ENCODE results near the gene RIMS4. TPM values are rescaled to one million over a fixed set of nuclear protein-coding genes. Genes with fewer than 3 reads are reported as not detected.

The RIMS4 gene
- total and polyA plus RNA-seq, 9 donors, result 0.95 to 17.2 (median 3.4) TPM

- Histone ChIP-seq H3K4me1 (ENCODE audit: insufficient read depth) (peaks cover 10% of the 10 kb centered on the region), H3K27ac (peak overlapping the region in 1 of 2 donors; percentile 13), H3K27me3 (no peaks in the 10 kb centered on the region), H3K4me3 (no peak overlapping the region), H3K36me3 (no peaks in the 10 kb centered on the region), H3K9me3 (no peaks in the 10 kb centered on the region)
- TF ChIP-seq CTCF (IDR thresholded peaks at IDR 0.05) (no peak), EP300 (IDR thresholded peaks at IDR 0.05) (no peak), POLR2A (IDR thresholded peaks at IDR 0.05) (no peak)
- intact Hi-C loops (cut with DNase I), result no loop called here
- 80 to 82% (median 82%) methylated on average over 2 of the region's 2 CpGs for WGBS, 3 donors
- no peak for DNase-seq
Observed at GRCh38 chr20:44727651-44728050, 82.7 kb downstream of the RIMS4 start.

- H3K27ac ChIP-seq, result no peak overlapping the region
- peak in 2 of 5 donors; percentile 23 to 36 for DNase-seq
- 91 to 92% (median 92%) methylated on average over 11 of the region's 11 CpGs for WGBS, 3 donors
- H3K4me3 ChIP-seq, result no peak overlapping the region
- intact Hi-C loops (cut with DNase I), result no loop called here
- TF ChIP-seq EP300 (IDR thresholded peaks at IDR 0.05), result no peak
- TF ChIP-seq POLR2A (IDR thresholded peaks at IDR 0.05), result no peak
- TF ChIP-seq CTCF (IDR thresholded peaks at IDR 0.05), result no peak
- no peaks in the 10 kb centered on the region for H3K9me3 ChIP-seq
- H3K36me3 ChIP-seq, result no peaks in the 10 kb centered on the region
- H3K4me1 ChIP-seq (ENCODE audit: insufficient read depth), result peaks cover 12% of the 10 kb centered on the region
- no peaks in the 10 kb centered on the region for H3K27me3 ChIP-seq
Observed at GRCh38 chr20:44727039-44727438, 83.3 kb downstream of the RIMS4 start.

GRCh38 chr20:44725837-44726236, 84.5 kb downstream of the RIMS4 start:
- no peak for DNase-seq
- Histone ChIP-seq H3K27ac (no peak overlapping the region), H3K27me3 (no peaks in the 10 kb centered on the region), H3K4me1 (ENCODE audit: insufficient read depth) (peaks cover 12% of the 10 kb centered on the region), H3K36me3 (no peaks in the 10 kb centered on the region), H3K4me3 (no peak overlapping the region), H3K9me3 (no peaks in the 10 kb centered on the region)
- WGBS, 3 donors, result 77 to 85% (median 82%) methylated on average over 5 of the region's 5 CpGs
- intact Hi-C loops (cut with DNase I), result no loop called here
- TF ChIP-seq POLR2A (IDR thresholded peaks at IDR 0.05) (no peak), CTCF (IDR thresholded peaks at IDR 0.05) (no peak), EP300 (IDR thresholded peaks at IDR 0.05) (no peak)

- peak overlapping the region in 1 of 2 donors; percentile 0 for H3K27ac ChIP-seq
- H3K36me3 ChIP-seq, result no peaks in the 10 kb centered on the region
- H3K4me1 ChIP-seq (ENCODE audit: insufficient read depth), result peaks cover 12% of the 10 kb centered on the region
- no peaks in the 10 kb centered on the region for H3K9me3 ChIP-seq
- no peaks in the 10 kb centered on the region for H3K27me3 ChIP-seq
- intact Hi-C loops (cut with DNase I), result no loop called here
- WGBS, 3 donors, result 61 to 80% (median 76%) methylated on average over 22 to 26 of the region's 26 CpGs
- no peak overlapping the region for H3K4me3 ChIP-seq
- peak in 1 of 5 donors; percentile 42 for DNase-seq
- TF ChIP-seq CTCF (IDR thresholded peaks at IDR 0.05) (no peak), EP300 (IDR thresholded peaks at IDR 0.05) (no peak), POLR2A (IDR thresholded peaks at IDR 0.05) (no peak)
Observed at GRCh38 chr20:44724423-44725091, 85.8 kb downstream of the RIMS4 start.

Data from ovary (tissue), 9 donors.